Endodermal cell (in vitro differentiated cells): ENCODE results near the gene SERF2. TPM values are rescaled to one million over a fixed set of nuclear protein-coding genes. Genes with fewer than 3 reads are reported as not detected.
"Not testable (repeated sequence)": the region's sequence is repeated elsewhere in the genome, so short reads cannot be mapped to it uniquely, and the experiment has no call there.

Source experiments
- DNase-seq: peaks from one replicate; pipeline ENCODE4 v3.0.0-alpha.2; 2017
- H3K27ac ChIP-seq: 2 replicates; pipeline ENCODE4 v1.5.1; 2013; ENCODE audit warnings: mild to moderate bottlenecking, low read depth, low read length, moderate library complexity
- H3K27me3 ChIP-seq: 2 replicates; pipeline ENCODE4 v1.6.1; 2013; ENCODE audit warnings: mild to moderate bottlenecking, low read length, moderate library complexity; ENCODE audit not compliant: insufficient read depth, control insufficient read depth, poor library complexity, severe bottlenecking
- H3K36me3 ChIP-seq: 2 replicates; pipeline ENCODE4 v1.7.0; 2013; ENCODE audit warnings: mild to moderate bottlenecking, low read length, moderate library complexity; ENCODE audit not compliant: control insufficient read depth, insufficient read depth
- H3K4me1 ChIP-seq: one replicate; pipeline ENCODE4 v1.7.0; 2013; ENCODE audit warnings: low read length; ENCODE audit not compliant: control insufficient read depth, insufficient read depth
- H3K4me3 ChIP-seq: 2 replicates; pipeline ENCODE4 v1.5.1; 2013; ENCODE audit warnings: mild to moderate bottlenecking, low read length, moderate library complexity
- H3K9ac ChIP-seq: 2 replicates; pipeline ENCODE4 v1.6.1; 2013; ENCODE audit warnings: mild to moderate bottlenecking, low read length, moderate library complexity; ENCODE audit not compliant: poor library complexity, severe bottlenecking; ENCODE audit errors: extremely low read depth
- H3K9me3 ChIP-seq: 2 replicates; pipeline ENCODE4 v1.6.1; 2013; ENCODE audit warnings: mild to moderate bottlenecking, low read length, moderate library complexity; ENCODE audit not compliant: control insufficient read depth
- H3K27ac Mint-ChIP-seq: 2 replicates; pipeline ENCODE4 v1.8.0; 2020; ENCODE audit warnings: mixed read lengths
- H3K27me3 Mint-ChIP-seq: 2 replicates; pipeline ENCODE4 v1.8.0; 2021; ENCODE audit warnings: mild to moderate bottlenecking, mixed read lengths; ENCODE audit not compliant: insufficient read depth
- H3K36me3 Mint-ChIP-seq: 2 replicates; pipeline ENCODE4 v1.8.0; 2020; ENCODE audit warnings: low read depth, mixed read lengths
- H3K4me1 Mint-ChIP-seq: 2 replicates; pipeline ENCODE4 v1.8.0; 2020; ENCODE audit warnings: mixed read lengths
- H3K4me3 Mint-ChIP-seq: 2 replicates; pipeline ENCODE4 v1.8.0; 2020; ENCODE audit warnings: mild to moderate bottlenecking, moderate library complexity, mixed read lengths
- H3K9me3 Mint-ChIP-seq: 2 replicates; pipeline ENCODE4 v1.8.0; 2020; ENCODE audit warnings: mild to moderate bottlenecking, mixed read lengths
- WGBS, 2 experiments: methylation state at CpG; one replicate each; pipeline versions ENCODE4 v1.1.5 to v1.1.7; 2013; ENCODE audit warnings: missing lambda C conversion rate in 2 of 2, mixed read lengths in 1 of 2; ENCODE audit not compliant: insufficient coverage in 1 of 2, insufficient read length in 1 of 2; 5-methylcytosine and 5-hydroxymethylcytosine counted together
- total RNA-seq, 2 donors: library from RNA; stranded (reverse); fragmentation: NEBNext Ultra II Directional in 1 of 2; extraction: Animal tissue kit (Norgen Biotek cat#: 25700) in 1 of 2; gene quantifications; 2 replicates in 1 of 2; 3 replicates in 1 of 2; pipeline ENCODE4 v1.2.1, GENCODE V29; 2021
- TF ChIP-seq, protein P1 (sequence below): fragments of 200-600 bp; sonication (generic); conservative IDR thresholded peaks from 2 replicates; pipeline ENCODE4 v1.5.0; 2021; ENCODE audit warnings: antibody characterized with exemption, mild to moderate bottlenecking

Gene SERF2
- total RNA-seq, 2 donors from 2014 or later, result 613 to 648 TPM

DNA sequence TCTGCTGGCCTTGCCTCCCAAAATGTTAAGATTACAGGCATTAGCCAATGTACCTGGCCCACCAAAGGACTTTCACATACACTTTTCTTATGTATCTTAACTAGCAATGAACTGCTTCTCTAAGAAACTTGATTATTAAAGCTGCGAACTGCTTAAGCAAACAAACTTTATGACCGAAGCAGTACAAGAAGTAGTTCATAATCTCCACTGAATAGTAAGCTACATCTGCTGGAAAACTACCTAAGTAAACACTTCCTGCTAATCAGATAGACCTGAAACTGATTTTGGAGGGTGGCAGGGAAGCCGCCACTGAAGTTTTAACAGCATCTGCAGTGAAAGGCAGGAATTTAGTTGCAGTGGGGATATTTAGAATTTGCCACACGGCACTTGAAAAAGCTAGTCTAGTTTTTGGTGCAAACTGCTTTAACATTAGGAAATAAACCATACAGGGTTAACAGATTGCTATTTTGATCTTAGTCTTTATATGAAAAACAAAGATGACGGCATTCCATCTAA, 16.4 kb downstream of the SERF2 start:
- Histone ChIP-seq H3K36me3 (peaks cover 80% of the 10 kb centered on the region), H3K27me3 (no peaks in the 10 kb centered on the region), H3K9ac (no peak overlapping the region), H3K4me1 (no peaks in the 10 kb centered on the region), H3K9me3 (no peaks in the 10 kb centered on the region), H3K4me3 (no peak overlapping the region), H3K27ac (no peak overlapping the region)
- Mint-ChIP-seq H3K4me1 (no peaks in the 10 kb centered on the region), H3K36me3 (peaks cover 82% of the 10 kb centered on the region), H3K4me3 (no peak overlapping the region), H3K9me3 (no peaks in the 10 kb centered on the region), H3K27ac (no peak overlapping the region), H3K27me3 (no peaks in the 10 kb centered on the region)
- DNase-seq, result no peak
- TF ChIP-seq, protein P1, sequence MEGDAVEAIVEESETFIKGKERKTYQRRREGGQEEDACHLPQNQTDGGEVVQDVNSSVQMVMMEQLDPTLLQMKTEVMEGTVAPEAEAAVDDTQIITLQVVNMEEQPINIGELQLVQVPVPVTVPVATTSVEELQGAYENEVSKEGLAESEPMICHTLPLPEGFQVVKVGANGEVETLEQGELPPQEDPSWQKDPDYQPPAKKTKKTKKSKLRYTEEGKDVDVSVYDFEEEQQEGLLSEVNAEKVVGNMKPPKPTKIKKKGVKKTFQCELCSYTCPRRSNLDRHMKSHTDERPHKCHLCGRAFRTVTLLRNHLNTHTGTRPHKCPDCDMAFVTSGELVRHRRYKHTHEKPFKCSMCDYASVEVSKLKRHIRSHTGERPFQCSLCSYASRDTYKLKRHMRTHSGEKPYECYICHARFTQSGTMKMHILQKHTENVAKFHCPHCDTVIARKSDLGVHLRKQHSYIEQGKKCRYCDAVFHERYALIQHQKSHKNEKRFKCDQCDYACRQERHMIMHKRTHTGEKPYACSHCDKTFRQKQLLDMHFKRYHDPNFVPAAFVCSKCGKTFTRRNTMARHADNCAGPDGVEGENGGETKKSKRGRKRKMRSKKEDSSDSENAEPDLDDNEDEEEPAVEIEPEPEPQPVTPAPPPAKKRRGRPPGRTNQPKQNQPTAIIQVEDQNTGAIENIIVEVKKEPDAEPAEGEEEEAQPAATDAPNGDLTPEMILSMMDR, result no peak
- WGBS, 2 experiments, result 97 to 100% methylated on average over 4 to 5 of the region's 5 CpGs

DNA sequence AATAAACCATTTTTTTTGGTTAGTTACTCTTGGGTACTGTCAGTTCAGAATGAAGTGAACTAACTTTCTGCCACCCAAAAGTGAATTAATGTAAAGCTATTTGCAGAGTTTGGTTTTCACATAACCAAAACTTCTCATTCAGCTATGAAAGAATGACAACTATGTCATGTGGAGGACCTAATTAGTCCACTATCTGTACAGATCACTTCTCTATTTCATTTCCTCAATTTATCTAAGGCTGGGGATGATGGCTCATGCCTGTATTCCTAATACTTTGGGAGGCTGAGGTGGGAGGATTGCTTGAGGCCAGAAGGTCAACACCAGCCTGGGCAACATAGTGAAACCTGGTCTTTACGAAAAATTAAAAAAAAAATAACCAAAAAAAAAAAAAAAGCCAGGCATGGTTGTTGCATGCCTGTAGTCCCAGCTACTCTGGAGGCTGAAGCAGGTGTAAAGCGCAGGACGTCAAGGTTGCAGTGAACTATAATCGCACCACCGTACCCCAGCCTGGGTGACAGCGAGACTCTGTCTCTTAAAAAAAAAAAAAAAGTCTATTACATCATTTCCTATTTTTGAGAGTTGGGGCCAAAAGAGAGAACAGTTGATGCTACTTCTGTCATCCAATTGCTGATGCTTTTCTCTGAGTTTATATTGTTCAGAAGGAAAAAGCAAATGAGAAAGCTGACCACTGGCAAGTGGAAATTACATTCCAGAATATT, 17.0 kb downstream of the SERF2 start:
- no peaks in the 10 kb centered on the region for H3K4me1 ChIP-seq
- 88 to 98% methylated on average over 5 to 6 of the region's 6 CpGs for WGBS, 2 experiments
- peaks cover 84% of the 10 kb centered on the region for H3K36me3 Mint-ChIP-seq
- H3K36me3 ChIP-seq, result peaks cover 83% of the 10 kb centered on the region
- H3K4me3 Mint-ChIP-seq, result no peak overlapping the region
- no peaks in the 10 kb centered on the region for H3K4me1 Mint-ChIP-seq
- H3K27me3 Mint-ChIP-seq, result no peaks in the 10 kb centered on the region
- no peak for DNase-seq
- H3K9me3 Mint-ChIP-seq, result no peaks in the 10 kb centered on the region
- no peak overlapping the region for H3K4me3 ChIP-seq
- H3K9ac ChIP-seq, result no peak overlapping the region
- H3K27ac Mint-ChIP-seq, result no peak overlapping the region
- H3K27ac ChIP-seq, result no peak overlapping the region
- no peaks in the 10 kb centered on the region for H3K9me3 ChIP-seq
- H3K27me3 ChIP-seq, result no peaks in the 10 kb centered on the region
- TF ChIP-seq, protein P1, result no peak

DNA sequence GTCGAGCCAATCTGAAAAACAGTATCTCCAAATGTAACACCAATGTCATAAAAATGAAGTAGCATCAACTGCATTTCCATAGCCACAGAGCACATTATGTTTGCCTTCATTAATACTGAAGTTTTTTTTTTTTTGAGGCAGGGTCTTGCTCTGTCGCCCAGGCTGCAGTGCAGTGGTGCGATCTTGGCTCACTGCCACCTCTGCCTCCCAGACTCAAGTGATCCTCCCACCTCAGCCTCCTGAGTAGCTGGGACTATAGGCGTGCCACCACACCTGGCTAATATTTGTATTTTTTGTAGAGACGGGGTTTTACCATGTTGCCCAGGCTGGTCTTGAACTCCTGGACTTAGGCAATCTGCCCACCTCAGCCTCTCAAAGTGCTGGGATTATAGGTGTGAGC, 22.9 kb downstream of the SERF2 start:
- not testable (repeated sequence) for H3K4me1 Mint-ChIP-seq, DNase-seq, H3K9ac ChIP-seq, H3K27me3 ChIP-seq, H3K27ac Mint-ChIP-seq, H3K4me3 ChIP-seq, H3K4me3 Mint-ChIP-seq, H3K4me1 ChIP-seq, H3K9me3 ChIP-seq, H3K27me3 Mint-ChIP-seq, H3K9me3 Mint-ChIP-seq, H3K27ac ChIP-seq
- H3K36me3 Mint-ChIP-seq, result peaks cover 67% of the 10 kb centered on the region
- peaks cover 74% of the 10 kb centered on the region for H3K36me3 ChIP-seq
- WGBS, 2 experiments, result 97 to 100% methylated on average over 3 to 5 of the region's 5 CpGs
